ENCODE measurements around the gene TRIM44.

GRCh38 chr11:35803115-35803514 lies 140.5 kb downstream of the TRIM44 start:
- TF ChIP-seq CTCF (conservative IDR thresholded peaks at IDR 0.05) (no peak), ZFX (IDR thresholded peaks at IDR 0.05) (no peak)

Measured in C4-2B (cell line).